Adrenal gland (tissue), 12 donors: ENCODE results near the gene PUM2. TPM values are rescaled to one million over a fixed set of nuclear protein-coding genes. Genes with fewer than 3 reads are reported as not detected.
A peak's percentile ranks its signal among the peaks of the same experiment; 100 is the strongest.

ENCODE experiments used
- DNase-seq, 7 donors: peaks; one replicate each; pipeline ENCODE4 v3.0.0-alpha.2; 2019 to 2020
- H3K27ac ChIP-seq, 5 donors: fragments of 200-600 bp; sonication (generic) in 4 of 5; 1 replicate in 3 of 5; 2 replicates in 2 of 5; pipeline versions ENCODE4 v1.5.1 to v1.8.0; 2016 to 2020; ENCODE audit warnings: mild to moderate bottlenecking in 1 of 5
- H3K27me3 ChIP-seq: fragments of 200-600 bp; 2 replicates; pipeline ENCODE4 v1.8.0; 2021
- H3K36me3 ChIP-seq, 2 donors: fragments of 200-600 bp; replicated peaks in 1 of 2; 1 replicate in 1 of 2; 2 replicates in 1 of 2; pipeline versions ENCODE4 v1.5.1 to v1.8.0; 2018 to 2022
- H3K4me1 ChIP-seq, 2 donors: fragments of 200-600 bp; replicated peaks in 1 of 2; 1 replicate in 1 of 2; 2 replicates in 1 of 2; pipeline versions ENCODE4 v1.5.1 to v1.8.0; 2018 to 2021
- H3K4me3 ChIP-seq, 4 donors: fragments of 200-600 bp; sonication (generic) in 3 of 4; one replicate each; pipeline ENCODE4 v1.5.1; 2016 to 2018
- H3K9me3 ChIP-seq, 3 donors: fragments of 200-600 bp; sonication (generic) in 1 of 3; replicated peaks in 1 of 3; 1 replicate in 2 of 3; 2 replicates in 1 of 3; pipeline versions ENCODE4 v1.5.1 to v1.8.0; 2016 to 2021
- POLR2A ChIP-seq, 2 donors: fragments of 450-650 bp; IDR thresholded peaks; one replicate each; pipeline ENCODE4 v1.6.1; 2017; ENCODE audit warnings: antibody characterized with exemption in 2 of 2, mild to moderate bottlenecking in 2 of 2, moderate library complexity in 1 of 2
- WGBS, 4 donors: extraction: QIAGEN DNeasy Blood & Tissue Kit in 2 of 4; methylation state at CpG; one replicate each; pipeline versions ENCODE4 v1.1.5 to v1.1.7; 2013 to 2017; 5-methylcytosine and 5-hydroxymethylcytosine counted together
- intact Hi-C, 2 donors: fragments of 100-400 bp; cut with DNase I; formaldehyde crosslinking; loops; one replicate each; pipeline versions ENCODE4 v1.14.1 to v1.15.0; 2022 to 2023
- polyA plus RNA-seq, 3 donors: library from polyadenylated mRNA; stranded (reverse); fragments of 200-250 nt in 2 of 3; fragments of 350-450 nt in 1 of 3; fragmentation: Illumina TruSeq in 1 of 3; extraction: RNeasy Lipid Tissue Mini Kit (QIAGEN cat#74804) in 1 of 3; gene quantifications; one replicate each; pipeline ENCODE4 v1.2.3, GENCODE V29; 2013 to 2014
- total RNA-seq, 9 donors: library from RNA; depleted of rRNA in 4 of 9; stranded (reverse); fragments of >200 nt in 4 of 9; fragments of 120-200 nt in 1 of 9; fragmentation: NEBNext Ultra II Directional in 1 of 9; extraction: Animal tissue kit (Norgen Biotek cat#: 25700) in 1 of 9; gene quantifications; one replicate each; pipeline versions ENCODE4 v1.1.0 to v1.2.4, GENCODE V29; 2013 to 2023
- TF ChIP-seq, protein P1 (sequence below), 6 experiments: fragments of 450-650 bp in 4 of 6; fragments of 200-600 bp in 2 of 6; sonication (generic) in 1 of 6; IDR thresholded peaks; 1 replicate in 5 of 6; 2 replicates in 1 of 6; pipeline versions ENCODE4 v1.5.1 to v1.8.0; 2016 to 2021; ENCODE audit warnings: antibody characterized with exemption in 6 of 6, mild to moderate bottlenecking in 2 of 6, moderate library complexity in 1 of 6
- donor health status: healthy with polysubstance abuse.
- donor health status: Bipolar disorder and iron deficiency.
- donor health status: DM: yes; HTN: yes; CAD: no.
- donor health status: DM: no; HTN: no; CAD: no.
- donor health status: DM: no; HTN: no; CAD: no.
- donor health status: DM: yes; HTN: yes; CAD: no.

The PUM2 gene
- total and polyA plus RNA-seq, 12 donors = 25.5 to 105 (median 53.3) TPM

DNA sequence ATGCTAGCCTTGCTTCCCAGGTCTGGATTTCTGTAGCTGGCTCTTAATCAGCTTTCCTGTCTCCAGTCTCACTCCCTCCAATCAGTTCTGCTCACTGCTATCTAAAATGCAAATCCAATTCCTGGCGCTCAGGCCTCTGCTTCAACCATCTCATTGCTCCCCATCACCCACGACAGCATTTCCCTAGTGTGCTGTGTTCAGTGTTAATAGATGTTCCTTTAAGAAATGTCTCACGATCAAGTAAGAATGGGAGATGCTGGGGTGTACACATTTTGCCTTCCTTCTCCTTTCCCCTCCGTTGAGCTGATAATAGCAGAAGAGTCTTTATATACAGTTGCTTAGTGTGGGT lies 1.6 kb upstream of the PUM2 start:
- Histone ChIP-seq H3K36me3 (no peaks in the 10 kb centered on the region), H3K27ac (peak overlapping the region in 3 of 5 donors; percentile 93 to 97 (median 94)), H3K27me3 (no peaks in the 10 kb centered on the region), H3K9me3 (no peaks in the 10 kb centered on the region), H3K4me3 (no peak overlapping the region), H3K4me1 (peaks cover 30 to 40% of the 10 kb centered on the region in 2 donors)
- DNase-seq = no peak
- 69 to 74% (median 73%) methylated on average over 4 of the region's 4 CpGs for WGBS, 4 donors
- TF ChIP-seq POLR2A (IDR thresholded peaks at IDR 0.05) = no peak
- TF ChIP-seq, protein P1, sequence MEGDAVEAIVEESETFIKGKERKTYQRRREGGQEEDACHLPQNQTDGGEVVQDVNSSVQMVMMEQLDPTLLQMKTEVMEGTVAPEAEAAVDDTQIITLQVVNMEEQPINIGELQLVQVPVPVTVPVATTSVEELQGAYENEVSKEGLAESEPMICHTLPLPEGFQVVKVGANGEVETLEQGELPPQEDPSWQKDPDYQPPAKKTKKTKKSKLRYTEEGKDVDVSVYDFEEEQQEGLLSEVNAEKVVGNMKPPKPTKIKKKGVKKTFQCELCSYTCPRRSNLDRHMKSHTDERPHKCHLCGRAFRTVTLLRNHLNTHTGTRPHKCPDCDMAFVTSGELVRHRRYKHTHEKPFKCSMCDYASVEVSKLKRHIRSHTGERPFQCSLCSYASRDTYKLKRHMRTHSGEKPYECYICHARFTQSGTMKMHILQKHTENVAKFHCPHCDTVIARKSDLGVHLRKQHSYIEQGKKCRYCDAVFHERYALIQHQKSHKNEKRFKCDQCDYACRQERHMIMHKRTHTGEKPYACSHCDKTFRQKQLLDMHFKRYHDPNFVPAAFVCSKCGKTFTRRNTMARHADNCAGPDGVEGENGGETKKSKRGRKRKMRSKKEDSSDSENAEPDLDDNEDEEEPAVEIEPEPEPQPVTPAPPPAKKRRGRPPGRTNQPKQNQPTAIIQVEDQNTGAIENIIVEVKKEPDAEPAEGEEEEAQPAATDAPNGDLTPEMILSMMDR (IDR thresholded peaks at IDR 0.05) = no peak
- intact Hi-C loops = no loop called here

DNA sequence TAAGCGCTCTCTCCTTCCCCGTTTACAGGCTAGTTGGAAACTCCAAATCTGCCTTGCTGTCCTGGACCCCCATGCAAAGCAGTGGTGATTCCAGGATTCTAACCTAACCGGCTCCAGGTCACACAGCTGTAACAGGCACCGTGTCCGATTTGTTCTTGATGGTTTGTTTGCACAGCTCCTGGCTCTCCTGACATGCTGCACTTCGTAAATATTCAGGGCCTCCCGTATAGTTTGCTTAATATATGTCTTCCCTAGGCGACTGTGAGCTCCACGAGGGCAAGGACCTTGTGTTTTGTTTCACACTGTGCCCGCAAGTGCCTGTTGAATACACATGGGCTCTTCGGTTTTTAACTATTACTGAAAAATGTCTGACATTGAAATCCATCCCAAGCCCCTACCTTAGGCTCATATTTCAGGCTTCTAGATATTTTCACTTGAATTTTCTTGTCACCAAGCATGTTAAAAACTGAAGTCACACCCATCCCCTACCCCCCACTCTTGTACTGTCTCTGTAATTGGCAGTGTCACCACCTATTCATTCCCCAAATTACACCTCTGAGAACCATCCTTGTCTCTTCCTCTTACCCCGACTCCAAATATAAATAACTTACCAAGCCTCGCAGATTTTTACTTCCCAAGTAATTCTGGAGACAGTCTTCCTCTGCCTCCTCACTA lies 1.0 kb upstream of the PUM2 start:
- no peaks in the 10 kb centered on the region for H3K36me3 ChIP-seq
- H3K27ac ChIP-seq = peak overlapping the region; percentile 66 to 97 (median 94)
- peaks cover 30 to 45% of the 10 kb centered on the region in 2 donors for H3K4me1 ChIP-seq
- H3K27me3 ChIP-seq = no peaks in the 10 kb centered on the region
- H3K9me3 ChIP-seq = no peaks in the 10 kb centered on the region
- peak in 1 of 7 donors; percentile 29 for DNase-seq
- 17 to 24% (median 20%) methylated on average over 11 to 13 of the region's 13 CpGs for WGBS, 4 donors
- intact Hi-C loops = no loop called here
- TF ChIP-seq, protein P1 (IDR thresholded peaks at IDR 0.05) = no peak
- TF ChIP-seq POLR2A (IDR thresholded peaks at IDR 0.05) = no peak
- H3K4me3 ChIP-seq = peak overlapping the region in 3 of 4 donors; percentile 59 to 94 (median 93)

DNA sequence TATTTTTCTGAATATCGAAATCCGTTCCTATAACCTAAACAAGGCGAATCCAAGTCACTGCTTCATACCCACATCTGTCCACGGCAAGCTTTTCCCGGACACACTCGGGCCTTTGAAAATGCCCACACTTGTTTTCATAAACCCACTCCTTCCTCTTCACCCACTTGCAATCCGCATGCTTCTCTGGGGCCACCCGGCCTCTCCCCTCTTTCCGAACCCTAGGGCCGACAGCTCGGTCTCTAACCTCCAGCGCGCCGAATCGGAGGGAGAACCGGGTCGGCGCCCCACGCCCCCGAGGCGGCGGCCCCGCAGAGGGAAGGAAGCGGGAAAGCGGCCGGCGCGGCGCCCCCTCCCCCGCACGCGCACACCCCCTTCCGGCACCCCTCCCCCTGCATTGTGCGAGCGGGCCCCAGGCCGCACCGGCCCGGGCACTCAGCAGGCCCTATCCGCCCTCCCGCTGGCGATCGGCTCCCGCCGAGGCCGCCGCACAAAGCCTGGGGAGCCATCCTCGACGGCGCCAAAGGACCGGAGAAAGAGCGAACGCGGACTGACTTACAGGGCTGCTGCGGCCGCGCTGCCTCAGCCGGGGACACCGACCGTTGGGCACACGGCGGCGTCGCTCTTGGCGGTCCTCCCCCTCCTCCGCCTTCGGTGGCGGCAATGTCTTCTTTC lies 467 bp downstream of the PUM2 start:
- intact Hi-C loops = no loop called here

DNA sequence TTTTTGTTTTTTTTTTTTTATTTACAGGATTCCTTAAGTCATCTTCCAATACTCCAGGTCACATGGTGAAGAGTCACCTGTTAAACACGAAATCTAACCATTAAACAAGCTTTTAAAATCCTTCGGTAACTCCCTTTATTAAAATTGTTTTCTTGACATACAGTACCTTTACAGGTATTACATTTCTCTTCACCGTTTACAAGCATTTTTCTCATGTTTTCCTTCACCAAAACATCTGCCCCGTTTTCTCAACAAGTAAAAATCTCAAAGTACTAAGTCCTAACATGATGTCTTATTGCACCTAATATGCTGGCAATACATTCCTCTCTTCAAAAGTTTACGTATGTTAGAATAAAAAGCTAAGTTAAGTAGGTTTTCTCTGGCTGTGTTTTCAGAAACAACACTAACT lies 1.1 kb downstream of the PUM2 start:
- no peaks in the 10 kb centered on the region for H3K36me3 ChIP-seq
- peak overlapping the region in 3 of 5 donors; percentile 93 to 97 (median 94) for H3K27ac ChIP-seq
- no peaks in the 10 kb centered on the region for H3K9me3 ChIP-seq
- peaks cover 26 to 47% of the 10 kb centered on the region in 2 donors for H3K4me1 ChIP-seq
- intact Hi-C loops = no loop called here
- WGBS, 4 donors = 0 to 3% (median 2%) methylated on average over 5 of the region's 5 CpGs
- no peak for DNase-seq
- TF ChIP-seq, protein P1 (IDR thresholded peaks at IDR 0.05) = no peak
- no peaks in the 10 kb centered on the region for H3K27me3 ChIP-seq
- H3K4me3 ChIP-seq = peak overlapping the region in 3 of 4 donors; percentile 78 to 94 (median 93)

More for the DNA sequence above, 467 bp downstream of the PUM2 start:
- DNase-seq = peak in 5 of 7 donors; percentile 40 to 66 (median 63)
- Histone ChIP-seq H3K4me3 (peak overlapping the region; percentile 78 to 94 (median 92)), H3K9me3 (no peaks in the 10 kb centered on the region), H3K36me3 (no peaks in the 10 kb centered on the region), H3K4me1 (peaks cover 26 to 51% of the 10 kb centered on the region in 2 donors), H3K27me3 (no peaks in the 10 kb centered on the region), H3K27ac (peak overlapping the region; percentile 90 to 97 (median 94))
- TF ChIP-seq POLR2A (IDR thresholded peaks at IDR 0.05) = no peak
- WGBS, 4 donors = 0 to 1% (median 0%) methylated on average over 30 to 67 of the region's 67 CpGs
